Neural progenitor cell (in vitro differentiated cells): ENCODE measurements around the gene CFAP45.

Source experiments
- CTCF ChIP-seq: fragments of 200-600 bp; sonication (generic); IDR thresholded peaks from 2 replicates; pipeline ENCODE4 v1.5.1; 2017; ENCODE audit warnings: antibody characterized with exemption, mild to moderate bottlenecking
- EZH2 ChIP-seq: fragments of 200-600 bp; sonication (generic); IDR thresholded peaks from 2 replicates; pipeline ENCODE4 v1.6.1; 2017; ENCODE audit warnings: antibody characterized with exemption, mild to moderate bottlenecking, moderate library complexity
- EZH2phosphoT487 ChIP-seq: fragments of 200-600 bp; sonication (generic); IDR thresholded peaks from 2 replicates; pipeline ENCODE4 v1.6.1; 2017; ENCODE audit warnings: antibody characterized with exemption

- TF ChIP-seq CTCF, result no peak
- no peak for TF ChIP-seq EZH2
- TF ChIP-seq EZH2phosphoT487, result no peak
Measured at GRCh38 chr1:159827549-159827948, 72.4 kb downstream of the CFAP45 start.
